H1 (cell line): ENCODE measurements around the gene GALNTL6. TPM values are rescaled to one million over a fixed set of nuclear protein-coding genes. Genes with fewer than 3 reads are reported as not detected.

Source experiments
- CTCF ChIA-PET: fragments of 300-600 bp; sonication (Branson Sonifier 250); formaldehyde crosslinking; loops from one replicate; lab custom pipeline; 2021; ENCODE audit not compliant: partially characterized antibody; lab: Charles Lee
- POLR2A ChIA-PET: fragments of 300-600 bp; sonication (Branson Sonifier 250); formaldehyde crosslinking; loops from one replicate; lab custom pipeline; 2021; ENCODE audit warnings: inconsistent platforms; ENCODE audit not compliant: partially characterized antibody; lab: Charles Lee
- DNase-seq, 2 experiments: peaks; one replicate each; pipeline versions ENCODE4 v3.0.0 to v3.0.0-alpha.2; 2010 to 2022; ENCODE audit warnings: low spot score in 2 of 2, low read depth in 1 of 2, mixed read lengths in 1 of 2
- FAIRE-seq: peaks from 2 replicates; lab custom pipeline; 2011; peaks lifted over from hg19 to GRCh38; lab: Jason Lieb, UNC
- H2AFZ ChIP-seq: 2 replicates; pipeline ENCODE4 v1.8.1; 2012; ENCODE audit warnings: low read length, inconsistent platforms
- H2AK5ac ChIP-seq: 2 replicates; pipeline ENCODE4 v1.6.1; 2013; ENCODE audit warnings: low read depth, low read length
- H2BK120ac ChIP-seq: replicated peaks from 2 replicates; pipeline ENCODE3; 2013; ENCODE audit warnings: low read depth, low read length, inconsistent platforms
- H2BK12ac ChIP-seq: 2 replicates; pipeline ENCODE4 v1.6.1; 2013; ENCODE audit warnings: low read depth, low read length
- H2BK15ac ChIP-seq: 2 replicates; pipeline ENCODE4 v1.6.1; 2013; ENCODE audit warnings: low read length
- H2BK20ac ChIP-seq: 2 replicates; pipeline ENCODE4 v1.6.1; 2013; ENCODE audit warnings: low read length
- H2BK5ac ChIP-seq: 2 replicates; pipeline ENCODE4 v1.6.1; 2013; ENCODE audit warnings: low read depth, low read length
- H3K14ac ChIP-seq: 2 replicates; pipeline ENCODE4 v1.6.1; 2013; ENCODE audit warnings: inconsistent platforms; ENCODE audit not compliant: insufficient read length
- H3K18ac ChIP-seq: 2 replicates; pipeline ENCODE4 v1.6.1; 2013; ENCODE audit warnings: low read length; ENCODE audit errors: extremely low read depth
- H3K23ac ChIP-seq: 2 replicates; pipeline ENCODE4 v1.6.1; 2013; ENCODE audit warnings: inconsistent platforms; ENCODE audit not compliant: insufficient read length
- H3K23me2 ChIP-seq: 2 replicates; pipeline ENCODE4 v1.6.1; 2013; ENCODE audit warnings: low read depth, low read length
- H3K27ac ChIP-seq: 2 replicates; pipeline ENCODE4 v1.6.1; 2011; ENCODE audit warnings: low read depth, low read length, inconsistent platforms
- H3K27me3 ChIP-seq, 4 experiments: replicated peaks in 1 of 4; 1 replicate in 1 of 4; 2 replicates in 3 of 4; pipeline versions ENCODE4 v1.6.1 to v1.8.1; 2011 to 2013; ENCODE audit warnings: low read length in 3 of 4, mild to moderate bottlenecking in 3 of 4, inconsistent platforms in 2 of 4, mixed read lengths in 2 of 4, moderate library complexity in 1 of 4; ENCODE audit not compliant: control insufficient read depth in 3 of 4, insufficient read depth in 3 of 4; ENCODE audit errors: extremely low read depth in 1 of 4
- H3K36me3 ChIP-seq, 4 experiments: 2 replicates each; pipeline versions ENCODE4 v1.6.1 to v1.8.1; 2011 to 2013; ENCODE audit warnings: mild to moderate bottlenecking in 4 of 4, low read length in 3 of 4, moderate library complexity in 2 of 4, control low read depth in 1 of 4, inconsistent platforms in 1 of 4; ENCODE audit not compliant: insufficient read depth in 4 of 4, control insufficient read depth in 2 of 4
- H3K4ac ChIP-seq: replicated peaks from 2 replicates; pipeline ENCODE3; 2013; ENCODE audit warnings: low read length, low read depth, mixed read lengths, inconsistent platforms; ENCODE audit not compliant: insufficient read length
- H3K4me1 ChIP-seq, 4 experiments: replicated peaks in 1 of 4; 1 replicate in 1 of 4; 2 replicates in 3 of 4; pipeline versions ENCODE4 v1.6.1 to v1.8.1; 2011 to 2013; ENCODE audit warnings: low read length in 3 of 4, inconsistent platforms in 2 of 4, mixed read lengths in 1 of 4; ENCODE audit not compliant: insufficient read depth in 4 of 4, control insufficient read depth in 3 of 4
- H3K4me2 ChIP-seq, 2 experiments: 2 replicates each; pipeline versions ENCODE4 v1.6.1 to v1.8.1; 2011 to 2013; ENCODE audit warnings: low read depth in 2 of 2, low read length in 2 of 2, control low read depth in 1 of 2, inconsistent platforms in 1 of 2, mild to moderate bottlenecking in 1 of 2; ENCODE audit not compliant: insufficient read depth in 1 of 2
- H3K4me3 ChIP-seq, 4 experiments: fragments of 200-600, 300-600 bp in 1 of 4; sonication (generic), shearing (Covaris generic), sonication (Bioruptor Twin) in 1 of 4; 2 replicates each; pipeline versions ENCODE4 v1.5.1 to v1.8.1; 2011 to 2016; ENCODE audit warnings: low read length in 4 of 4, low read depth in 3 of 4, control low read depth in 2 of 4, inconsistent platforms in 2 of 4, mild to moderate bottlenecking in 2 of 4, mixed read lengths in 1 of 4, moderate library complexity in 1 of 4; ENCODE audit not compliant: insufficient read depth in 2 of 4; ENCODE audit errors: extremely low read depth in 1 of 4
- H3K56ac ChIP-seq: replicated peaks from 2 replicates; pipeline ENCODE3; 2013; ENCODE audit warnings: low read depth, mild to moderate bottlenecking, mixed read lengths, low read length, inconsistent platforms; ENCODE audit not compliant: insufficient read length
- H3K79me1 ChIP-seq: 2 replicates; pipeline ENCODE4 v1.6.1; 2013; ENCODE audit warnings: low read depth, low read length, control low read depth
- H3K79me2 ChIP-seq, 2 experiments: 2 replicates each; pipeline versions ENCODE4 v1.6.1 to v1.8.1; 2012 to 2013; ENCODE audit warnings: low read length in 2 of 2, mild to moderate bottlenecking in 2 of 2, inconsistent platforms in 1 of 2; ENCODE audit not compliant: insufficient read depth in 2 of 2, control insufficient read depth in 1 of 2
- H3K9ac ChIP-seq, 4 experiments: replicated peaks in 1 of 4; 1 replicate in 1 of 4; 2 replicates in 3 of 4; pipeline versions ENCODE4 v1.6.1 to v1.8.1; 2011 to 2013; ENCODE audit warnings: low read depth in 3 of 4, low read length in 3 of 4, control low read depth in 2 of 4, mild to moderate bottlenecking in 2 of 4, moderate library complexity in 2 of 4, inconsistent platforms in 1 of 4; ENCODE audit errors: extremely low read depth in 1 of 4
- H3K9me3 ChIP-seq, 2 experiments: 2 replicates each; pipeline versions ENCODE4 v1.6.1 to v1.8.1; 2012 to 2013; ENCODE audit warnings: mild to moderate bottlenecking in 2 of 2, moderate library complexity in 2 of 2, control low read depth in 1 of 2, inconsistent platforms in 1 of 2, low read depth in 1 of 2, low read length in 1 of 2, mixed read lengths in 1 of 2; ENCODE audit not compliant: insufficient read depth in 2 of 2
- H4K20me1 ChIP-seq, 2 experiments: replicated peaks in 1 of 2; 2 replicates each; pipeline versions ENCODE3 to v1.8.1; 2011 to 2013; ENCODE audit warnings: inconsistent platforms in 2 of 2, low read length in 2 of 2, mild to moderate bottlenecking in 1 of 2; ENCODE audit not compliant: insufficient read depth in 2 of 2, control insufficient read depth in 1 of 2
- H4K5ac ChIP-seq: 2 replicates; pipeline ENCODE4 v1.6.1; 2013; ENCODE audit warnings: low read length, low read depth, mixed read lengths, inconsistent platforms; ENCODE audit not compliant: insufficient read length
- H4K8ac ChIP-seq: 2 replicates; pipeline ENCODE4 v1.8.0; 2013; ENCODE audit warnings: mild to moderate bottlenecking, moderate library complexity, low read length, inconsistent platforms; ENCODE audit not compliant: insufficient read depth; ENCODE audit errors: extremely low read depth
- H4K91ac ChIP-seq: replicated peaks from 2 replicates; pipeline ENCODE3; 2013; ENCODE audit warnings: low read length, mixed read lengths, inconsistent platforms; ENCODE audit not compliant: insufficient read length
- BCL11A ChIP-seq, 2 experiments: IDR thresholded peaks; one replicate each; pipeline ENCODE4 v1.6.1; 2011; ENCODE audit warnings: low read depth in 2 of 2, low read length in 2 of 2, mild to moderate bottlenecking in 2 of 2
- CHD2 ChIP-seq: IDR thresholded peaks from 2 replicates; pipeline ENCODE4 v1.6.1; 2012; ENCODE audit warnings: low read length, improper control_type of control experiment
- CTBP2 ChIP-seq: IDR thresholded peaks from 2 replicates; pipeline ENCODE4 v1.7.0; 2011; ENCODE audit warnings: borderline replicate concordance, mild to moderate bottlenecking, moderate library complexity, mixed read lengths, low read length; ENCODE audit not compliant: insufficient read depth, insufficient read length
- JUND ChIP-seq: IDR thresholded peaks from 2 replicates; pipeline ENCODE4 v1.6.1; 2011; ENCODE audit warnings: mild to moderate bottlenecking, improper control_type of control experiment, low read length
- KDM4A ChIP-seq: IDR thresholded peaks from one replicate; pipeline ENCODE4 v1.7.1; 2012; ENCODE audit warnings: low read depth, mild to moderate bottlenecking, moderate library complexity, low read length, inconsistent platforms; ENCODE audit not compliant: severe bottlenecking
- KDM5A ChIP-seq: fragments of 200-600 bp; IDR thresholded peaks from 2 replicates; pipeline ENCODE4 v1.7.1; 2012; ENCODE audit warnings: mild to moderate bottlenecking, low read length, inconsistent platforms, mixed read lengths
- POLR2AphosphoS5 ChIP-seq: IDR thresholded peaks from 2 replicates; pipeline ENCODE4 v1.6.1; 2011; ENCODE audit warnings: low read depth, low read length
- POU5F1 ChIP-seq: IDR thresholded peaks from 2 replicates; pipeline ENCODE4 v1.6.1; 2011; ENCODE audit warnings: low read depth, mild to moderate bottlenecking, low read length, moderate library complexity
- RXRA ChIP-seq: IDR thresholded peaks from 2 replicates; pipeline ENCODE4 v1.6.1; 2011; ENCODE audit warnings: low read depth, mild to moderate bottlenecking, low read length, moderate library complexity; ENCODE audit not compliant: insufficient read depth
- SRF ChIP-seq: IDR thresholded peaks from 2 replicates; pipeline ENCODE4 v1.6.1; 2011; ENCODE audit warnings: mild to moderate bottlenecking, low read depth, low read length, moderate library complexity
- WGBS, 2 experiments: shearing (Covaris generic) in 1 of 2; methylation state at CpG; one replicate each; pipeline versions ENCODE4 v1.1.6 to v1.1.7; 2013 to 2015; ENCODE audit warnings: low lambda C conversion rate in 2 of 2, mixed read lengths in 2 of 2, inconsistent platforms in 1 of 2, low coverage in 1 of 2, missing lambda C conversion rate in 1 of 2; ENCODE audit not compliant: insufficient replicate concordance in 2 of 2, insufficient coverage in 1 of 2, insufficient read length in 1 of 2; ENCODE audit errors: extremely low coverage in 1 of 2, missing lambda C conversion rate in 1 of 2; 5-methylcytosine and 5-hydroxymethylcytosine counted together
- polyA plus RNA-seq, 7 experiments: library from polyadenylated mRNA; depleted of rRNA in 3 of 7; stranded (reverse) in 5 of 7; unstranded in 2 of 7; fragments of >200 nt in 5 of 7; fragments of 200-250 nt in 2 of 7; gene quantifications; 1 replicate in 5 of 7; 2 replicates in 1 of 7; 4 replicates in 1 of 7; pipeline versions ENCODE4 v1.2.1 to v1.2.3, GENCODE V29; 2011 to 2013; ENCODE audit warnings: missing spikeins in 2 of 7, mixed read lengths in 2 of 7
- total RNA-seq: library from RNA; stranded (reverse); fragmentation: NEBNext Ultra II Directional; extraction: Animal tissue kit (Norgen Biotek cat#: 25700); gene quantifications from 2 replicates; pipeline ENCODE4 v1.2.1, GENCODE V29; 2021
- TF ChIP-seq, protein P1 (sequence below): IDR thresholded peaks from 2 replicates; pipeline ENCODE4 v1.6.1; 2012; ENCODE audit warnings: inconsistent platforms

GALNTL6 gene
- total and polyA plus RNA-seq, 2 of the 8 experiments (the other 6 are each of a cell fraction or from before 2014, with no cell fraction given) = 0.03 to 0.32 TPM

DNA sequence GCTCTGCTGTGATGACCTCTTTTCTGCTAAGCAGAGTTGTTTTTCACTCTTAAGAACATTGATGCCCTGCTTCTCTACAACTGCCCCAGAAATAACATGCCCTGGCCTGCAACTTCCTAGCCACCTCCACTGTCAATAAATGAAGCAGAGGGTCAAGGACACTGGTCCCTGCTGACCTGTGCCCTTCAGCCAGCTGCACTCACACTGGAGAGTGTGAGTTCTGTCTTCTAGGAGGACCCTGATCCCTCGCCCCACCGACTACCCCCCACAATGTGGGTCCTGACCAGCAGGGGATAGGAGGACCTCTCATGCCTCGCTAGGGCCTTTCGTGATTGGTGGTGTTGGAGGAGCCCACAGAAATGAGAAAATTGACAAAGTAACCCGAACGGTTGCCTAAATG is 947.3 kb downstream of the GALNTL6 start:
- H3K4me1 ChIP-seq = no peaks in the 10 kb centered on the region
- no peaks in the 10 kb centered on the region for H3K79me2 ChIP-seq
- no peak overlapping the region for H3K14ac ChIP-seq
- ChIA-PET CTCF (no interaction called here), POLR2A (no interaction called here)
- no peak overlapping the region for H2BK15ac ChIP-seq
- no peak overlapping the region for H3K23ac ChIP-seq
- no peak overlapping the region for H2BK12ac ChIP-seq
- H3K18ac ChIP-seq = no peak overlapping the region
- H3K27me3 ChIP-seq = no peaks in the 10 kb centered on the region
- no peak overlapping the region for H3K4me2 ChIP-seq
- H2AK5ac ChIP-seq = no peak overlapping the region
- H2BK20ac ChIP-seq = no peak overlapping the region
- H3K36me3 ChIP-seq = no peaks in the 10 kb centered on the region; a peak in 1 of 8 replicates
- no peak for FAIRE-seq
- H3K4ac ChIP-seq = no peak overlapping the region
- H4K8ac ChIP-seq = no peak overlapping the region
- no peak overlapping the region for H3K56ac ChIP-seq
- DNase-seq = no peak
- H3K4me3 ChIP-seq = no peak overlapping the region
- H4K91ac ChIP-seq = no peak overlapping the region
- H4K20me1 ChIP-seq = no peaks in the 10 kb centered on the region
- no peaks in the 10 kb centered on the region for H3K9me3 ChIP-seq
- H3K9ac ChIP-seq = no peak overlapping the region
- H3K79me1 ChIP-seq = no peaks in the 10 kb centered on the region
- H2AFZ ChIP-seq = no peak overlapping the region
- 86% methylated on average over 6 of the region's 6 CpGs; no CpG with 5 or more reads in 1 of the 2 experiments for WGBS, 2 experiments
- H4K5ac ChIP-seq = no peak overlapping the region
- H2BK5ac ChIP-seq = no peak overlapping the region
- H3K23me2 ChIP-seq = no peaks in the 10 kb centered on the region
- TF ChIP-seq JUND (no peak), KDM5A (no peak), RXRA (no peak), CHD2 (no peak), CTBP2 (no peak), KDM4A (no peak), POLR2AphosphoS5 (no peak), BCL11A (IDR thresholded peaks at IDR 0.05; ENCODE audit: low read depth in 2 of 2, low read length in 2 of 2) (no peak), SRF (no peak), POU5F1 (no peak)
- TF ChIP-seq, protein P1, sequence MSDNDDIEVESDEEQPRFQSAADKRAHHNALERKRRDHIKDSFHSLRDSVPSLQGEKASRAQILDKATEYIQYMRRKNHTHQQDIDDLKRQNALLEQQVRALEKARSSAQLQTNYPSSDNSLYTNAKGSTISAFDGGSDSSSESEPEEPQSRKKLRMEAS = no peak
- TF ChIP-seq, all 59 proteins: peak for 0
- H3K27ac ChIP-seq = no peak overlapping the region
- H2BK120ac ChIP-seq = no peak overlapping the region
